Measurements from ENCODE around the gene OR2B2.
"Not testable (repeated sequence)": the region's sequence is repeated elsewhere in the genome, so short reads cannot be mapped to it uniquely, and the experiment has no call there.

Gene OR2B2

GRCh38 chr6:27911956-27912446 is at the start of gene OR2B2:
Gene OR2B2, minus strand, starts transcription at chr6:27912396. Its CDS starts 77 bp downstream, at chr6:27912319.
- DNase-seq, result peak; percentile 30

- DNase-seq, result no peak
These were observed 45.3 kb upstream of the OR2B2 start for GRCh38 chr6:27957516-27957915.

GRCh38 chr6:27956941-27957340 is 44.7 kb upstream of the OR2B2 start, which contains the start of gene OR2B6:
Gene OR2B6, plus strand, starts transcription at chr6:27957241. Its CDS starts 0 bp downstream, at chr6:27957241.
- DNase-seq, result no peak

- DNase-seq, result no peak
These were observed 38.8 kb upstream of the OR2B2 start for GRCh38 chr6:27951040-27951439.

GRCh38 chr6:27948237-27948636 is 36.0 kb upstream of the OR2B2 start:
- DNase-seq, result no peak

- DNase-seq, result not testable (repeated sequence)
These were observed 30.9 kb upstream of the OR2B2 start for GRCh38 chr6:27943072-27943471.

- DNase-seq, result peak; percentile 59
These were observed 28.6 kb upstream of the OR2B2 start for GRCh38 chr6:27940766-27941165.

- no peak for DNase-seq
These were observed 19.0 kb upstream of the OR2B2 start for GRCh38 chr6:27931209-27931608.

- DNase-seq, result not testable (repeated sequence)
These were observed 17.7 kb upstream of the OR2B2 start for GRCh38 chr6:27929930-27930329.

- DNase-seq, result not testable (repeated sequence)
These were observed 15.8 kb upstream of the OR2B2 start for GRCh38 chr6:27928041-27928440.

GRCh38 chr6:27924179-27924578 is 12.0 kb upstream of the OR2B2 start:
- DNase-seq, result no peak

GRCh38 chr6:27922949-27923348 is 10.8 kb upstream of the OR2B2 start:
- no peak for DNase-seq

- DNase-seq, result no peak
These were observed 4.2 kb downstream of the OR2B2 start for GRCh38 chr6:27908017-27908416.

GRCh38 chr6:27902335-27903314 is 9.6 kb downstream of the OR2B2 start:
- peak; percentile 97 for DNase-seq

GRCh38 chr6:27901801-27902200 is 10.4 kb downstream of the OR2B2 start:
- DNase-seq, result peak; percentile 66

GRCh38 chr6:27900197-27900596 is 12.0 kb downstream of the OR2B2 start:
- not testable (repeated sequence) for DNase-seq

- DNase-seq, result no peak
These were observed 12.7 kb downstream of the OR2B2 start for GRCh38 chr6:27899543-27899942.

- no peak for DNase-seq
These were observed 14.5 kb downstream of the OR2B2 start for GRCh38 chr6:27897580-27898206.

GRCh38 chr6:27896398-27896796 is 15.8 kb downstream of the OR2B2 start:
- DNase-seq, result no peak

GRCh38 chr6:27894839-27895762 is 17.1 kb downstream of the OR2B2 start:
- DNase-seq, result peak; percentile 94

- peak; percentile 98 for DNase-seq
These were observed 18.1 kb downstream of the OR2B2 start for GRCh38 chr6:27893836-27894807.
